Left colon (tissue), 2 donors: ENCODE data around the gene RIMS4. TPM values are rescaled to one million over a fixed set of nuclear protein-coding genes. Genes with fewer than 3 reads are reported as not detected.

ENCODE experiments used
- ATAC-seq: fragments of 200-7000 bp; cut with Tn5 transposase; one replicate; pipeline ENCODE4 v1.9.1; 2020; ENCODE audit warnings: mild to moderate bottlenecking, moderate library complexity
- DNase-seq, 2 donors: peaks; one replicate each; pipeline ENCODE4 v3.0.0-alpha.2; 2020
- intact Hi-C, 2 donors: fragments of 100-400 bp; cut with DNase I in 1 of 2; cut with micrococcal nuclease in 1 of 2; formaldehyde crosslinking; loops; one replicate each; pipeline versions ENCODE4 v1.11.2 to v1.14.0; 2022; cut with DNase I, micrococcal nuclease
- total RNA-seq, 2 donors: library from RNA; stranded (reverse); fragmentation: NEBNext Ultra II Directional; extraction: Animal tissue kit (Norgen Biotek cat#: 25700); gene quantifications; one replicate each; pipeline ENCODE4 v1.2.1, GENCODE V29; 2021
- donor health status: DM: no; HTN: no; CAD: no.
- donor health status: DM: yes; HTN: yes; CAD: no.

The RIMS4 gene
- total RNA-seq, 2 donors from 2014 or later = 0.56 to 1.2 TPM

DNA sequence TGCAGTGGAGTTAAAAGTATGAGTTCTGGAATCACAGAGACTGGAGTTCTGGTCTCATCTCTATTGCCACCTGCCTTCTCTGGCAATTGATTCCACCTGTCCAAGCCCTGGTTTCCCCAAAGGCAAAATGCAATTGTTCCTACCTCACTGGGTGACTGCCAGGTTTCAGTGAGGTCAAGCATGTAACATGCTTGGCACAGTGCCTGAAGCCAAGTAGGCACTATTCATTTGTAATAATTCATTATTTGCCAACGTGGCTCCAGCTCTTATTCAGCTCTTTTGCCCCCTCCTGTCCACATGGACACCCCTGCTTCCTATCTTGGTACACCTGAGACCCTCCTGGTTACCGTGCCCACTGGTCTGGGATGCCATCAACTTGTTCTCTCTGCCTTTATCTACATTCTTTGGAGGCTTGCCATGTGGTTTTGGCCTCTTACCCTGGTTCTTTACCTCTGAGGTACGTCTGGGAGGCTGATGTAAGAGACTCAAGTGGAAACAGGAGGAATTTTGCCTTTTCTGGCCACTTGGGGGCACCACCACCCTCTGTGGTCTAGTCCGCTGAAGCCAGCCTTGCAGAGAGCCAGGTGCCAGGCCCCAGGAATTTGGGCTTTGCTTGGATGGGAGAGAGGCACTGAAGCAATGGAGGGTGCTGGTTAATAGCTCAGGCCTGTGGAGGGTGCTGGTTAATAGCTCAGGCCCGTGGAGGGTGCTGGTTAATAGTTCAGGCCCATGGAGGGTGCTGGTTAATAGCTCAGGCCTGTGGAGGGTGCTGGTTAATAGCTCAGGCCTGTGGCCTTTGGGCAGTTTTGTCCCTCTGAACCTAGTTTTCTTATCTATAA, 63.0 kb downstream of the RIMS4 start:
- DNase-seq (peak; percentile 57 to 83), ATAC-seq (peak; percentile 81)
- intact Hi-C loops = loop anchor here in 1 of 2 donors (5.0 kb wide), 1 partner anchor 120 kb away; no protein-coding TSS in a partner anchor

- DNase-seq (no peak), ATAC-seq (no peak)
- intact Hi-C loops = loop anchor here in 1 of 2 donors (5.0 kb wide), 1 partner anchor 121 kb away; no protein-coding TSS in a partner anchor
Observed at GRCh38 chr20:44746367-44747165, 63.8 kb downstream of the RIMS4 start.

- intact Hi-C loops = loop anchor here in 1 of 2 donors (5.0 kb wide), 1 partner anchor 122 kb away; no protein-coding TSS in a partner anchor
- ATAC-seq = peak; percentile 71
- DNase-seq = peak in 1 of 2 donors; percentile 35
Observed at GRCh38 chr20:44745598-44746366, 64.6 kb downstream of the RIMS4 start, which contains the start of gene KCNK15. TSS of gene KCNK15 (plus strand) at chr20:44745865. CDS start at chr20:44745911, 46 bp downstream.

DNA sequence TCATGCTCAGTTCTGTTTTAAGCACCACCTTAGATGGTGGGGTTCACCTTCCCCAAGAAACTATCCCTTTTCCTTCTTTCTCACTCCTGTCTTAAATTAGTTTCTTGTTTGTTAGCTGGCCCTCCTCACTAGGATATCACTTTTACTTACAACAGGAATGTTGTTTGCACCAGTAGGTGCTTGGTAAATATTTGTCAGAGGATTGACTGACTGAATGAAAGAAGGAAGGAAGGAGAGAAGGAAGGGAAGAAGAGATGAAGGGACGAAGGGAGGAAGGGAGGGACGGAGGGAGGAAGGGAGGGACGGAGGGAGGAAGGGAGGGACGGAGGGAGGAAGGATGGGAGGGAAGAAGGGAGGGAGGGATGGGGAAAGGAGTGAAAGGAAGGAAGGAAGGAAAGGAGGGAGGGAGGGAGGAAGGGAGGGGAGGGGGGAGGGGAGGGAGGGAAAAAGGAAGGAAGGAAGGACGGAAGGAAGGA, 65.2 kb downstream of the RIMS4 start:
- ATAC-seq (no peak), DNase-seq (no peak)
- intact Hi-C loops = loop anchor here in 1 of 2 donors (5.0 kb wide), 1 partner anchor 122 kb away; no protein-coding TSS in a partner anchor

DNA sequence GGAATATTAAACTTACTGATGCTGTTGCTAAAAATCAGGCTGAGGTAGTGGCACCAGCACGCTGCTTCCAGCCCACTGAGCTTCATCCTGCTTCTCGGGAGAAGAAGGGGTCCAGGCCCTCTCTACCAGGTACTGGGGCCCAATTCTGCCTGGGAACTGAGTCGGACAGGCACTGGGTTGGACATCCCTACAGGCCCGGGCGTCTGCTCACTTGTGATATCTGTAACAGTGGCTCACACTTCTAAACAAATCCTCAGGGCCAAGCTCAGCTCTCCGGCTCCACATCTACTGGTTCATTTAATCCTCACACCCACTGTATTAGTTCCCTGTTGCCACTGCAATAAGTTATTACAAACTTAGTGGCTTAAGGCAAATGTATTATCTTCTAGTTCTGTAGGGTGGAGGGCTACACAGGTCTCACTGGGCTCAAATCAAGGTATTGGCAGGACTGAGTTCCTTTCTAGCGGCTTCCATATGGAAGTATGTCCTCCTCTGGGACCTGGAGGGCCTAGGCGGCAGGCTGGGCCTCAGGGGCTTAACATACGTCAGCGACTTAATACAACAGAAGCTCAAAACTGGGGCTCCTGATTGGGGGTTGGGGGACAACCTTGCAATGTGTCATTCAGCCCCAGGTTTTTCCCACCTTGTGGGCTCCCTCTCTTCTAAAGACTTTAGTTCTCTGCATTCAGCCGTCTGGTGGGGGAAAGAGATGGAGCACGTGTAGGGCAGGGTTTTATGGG, 66.3 kb downstream of the RIMS4 start:
- no peak for DNase-seq
- intact Hi-C loops = no loop called here
- no peak for ATAC-seq

DNA sequence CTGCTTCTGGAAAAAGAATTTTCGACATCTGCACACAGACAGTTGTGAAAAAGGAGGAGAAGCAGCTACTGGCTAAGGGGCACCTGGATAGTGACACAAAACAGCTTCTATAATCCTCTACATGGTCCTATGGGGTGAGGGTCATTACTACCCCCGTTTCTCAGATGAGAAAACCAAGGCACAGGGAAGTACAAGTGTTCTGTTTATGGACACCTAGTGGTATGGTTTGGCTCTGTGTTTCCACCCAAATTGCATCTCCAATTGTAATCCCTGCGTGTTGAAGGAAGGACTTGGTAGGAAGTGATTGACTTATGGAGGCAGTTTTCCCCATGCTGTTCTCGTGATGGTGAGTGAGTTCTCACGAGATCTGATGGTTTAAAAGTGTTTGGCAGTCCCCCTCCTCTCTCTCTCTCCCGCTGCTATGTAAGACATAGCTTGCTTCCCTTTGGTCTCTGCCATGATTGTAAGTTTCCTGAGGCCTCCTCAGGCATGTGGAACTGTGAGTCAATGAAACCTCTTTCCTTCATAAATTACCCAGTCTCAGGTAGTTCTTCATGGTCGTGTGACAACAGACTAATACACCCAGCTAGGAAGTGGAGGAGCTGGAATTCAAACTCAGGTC, 67.2 kb downstream of the RIMS4 start:
- no peak for DNase-seq
- no peak for ATAC-seq
- intact Hi-C loops = no loop called here

DNA sequence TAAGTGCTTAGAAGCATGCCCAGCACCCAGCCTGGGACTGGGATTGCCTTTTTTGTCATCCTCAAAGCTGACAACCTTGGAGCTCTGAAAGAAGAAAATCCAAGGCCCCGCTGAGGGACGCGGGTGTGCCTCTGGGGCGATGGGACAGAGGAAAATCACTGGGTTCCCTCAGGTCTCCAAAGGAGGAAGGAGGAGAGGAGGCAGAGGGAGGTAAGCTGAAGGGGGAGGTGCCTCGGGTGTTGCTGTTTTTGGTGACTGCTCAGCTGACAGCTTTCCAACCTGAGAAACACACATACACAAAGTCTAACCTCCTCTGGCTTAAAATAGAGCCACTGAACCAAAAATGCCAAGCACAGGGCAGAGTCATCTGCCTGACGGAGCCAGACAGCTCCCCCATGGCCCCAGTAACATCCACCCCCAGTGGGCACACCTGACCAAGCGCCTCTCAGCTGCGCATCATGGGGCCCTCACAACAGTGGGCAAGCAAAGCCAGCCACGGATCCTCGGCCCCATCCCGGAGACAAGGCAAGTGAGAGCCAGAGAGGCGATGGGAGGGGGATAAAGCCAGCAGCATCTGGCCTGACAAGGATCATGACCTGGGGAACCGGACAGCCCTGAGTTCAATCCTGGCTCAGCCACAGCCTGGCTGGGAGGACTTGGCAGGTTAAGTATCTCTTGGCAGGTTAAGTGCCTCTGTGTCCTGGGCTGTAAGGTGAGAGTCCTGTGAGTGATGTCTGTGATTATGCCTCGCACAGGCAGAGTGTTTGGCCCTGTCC, 67.9 kb downstream of the RIMS4 start:
- ATAC-seq = no peak
- intact Hi-C loops = no loop called here
- DNase-seq = no peak

- no peak for DNase-seq
- ATAC-seq = no peak
- intact Hi-C loops = no loop called here
Observed at GRCh38 chr20:44739942-44740341, 70.4 kb downstream of the RIMS4 start.

GRCh38 chr20:44738813-44739477, 71.4 kb downstream of the RIMS4 start:
- peak; percentile 65 for ATAC-seq
- peak; percentile 36 to 56 for DNase-seq
- intact Hi-C loops = no loop called here

DNA sequence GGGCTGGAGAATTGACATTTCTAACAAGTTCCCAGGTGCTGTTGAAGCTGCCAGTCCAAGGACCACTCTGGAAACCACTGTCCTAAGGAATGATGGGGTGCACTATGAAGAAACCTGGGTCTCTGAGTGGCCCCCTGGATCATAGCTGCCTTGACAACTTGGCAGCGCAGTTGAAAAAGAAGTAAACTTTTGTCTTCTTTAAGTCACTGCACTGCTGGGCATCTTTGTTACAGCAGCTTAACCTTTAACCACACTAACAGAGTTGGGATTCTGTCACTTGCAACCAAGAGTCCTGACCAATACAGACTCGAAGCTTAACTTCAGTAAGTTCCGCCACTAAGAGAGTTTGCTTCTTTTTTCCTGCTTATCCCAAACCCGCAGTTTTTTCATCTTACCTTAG, 73.2 kb downstream of the RIMS4 start:
- intact Hi-C loops = no loop called here
- ATAC-seq (no peak), DNase-seq (no peak)

GRCh38 chr20:44736170-44737021, 74.0 kb downstream of the RIMS4 start:
- intact Hi-C loops = no loop called here
- peak; percentile 40 to 62 for DNase-seq
- peak; percentile 95 for ATAC-seq

DNA sequence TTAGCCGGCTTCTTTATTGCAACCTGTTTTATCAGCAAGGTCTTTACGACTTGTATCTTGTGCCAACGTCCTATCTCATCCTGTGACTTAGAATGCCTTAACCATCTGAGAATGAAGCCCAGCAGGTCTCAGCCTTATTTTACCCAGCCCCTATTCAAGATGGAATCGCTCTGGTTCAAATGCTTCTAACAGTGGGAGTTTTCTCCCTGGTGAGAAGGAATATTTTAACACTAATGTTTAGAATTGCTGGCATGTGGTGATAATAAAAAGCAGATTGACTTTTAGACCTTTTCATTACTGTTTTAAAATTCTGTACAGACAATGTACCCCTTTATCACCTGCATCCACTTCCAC, 74.6 kb downstream of the RIMS4 start:
- DNase-seq = no peak
- no peak for ATAC-seq
- intact Hi-C loops = loop anchor here in 1 of 2 donors (2.0 kb wide), 1 partner anchor 51 kb away; no protein-coding TSS in a partner anchor

DNA sequence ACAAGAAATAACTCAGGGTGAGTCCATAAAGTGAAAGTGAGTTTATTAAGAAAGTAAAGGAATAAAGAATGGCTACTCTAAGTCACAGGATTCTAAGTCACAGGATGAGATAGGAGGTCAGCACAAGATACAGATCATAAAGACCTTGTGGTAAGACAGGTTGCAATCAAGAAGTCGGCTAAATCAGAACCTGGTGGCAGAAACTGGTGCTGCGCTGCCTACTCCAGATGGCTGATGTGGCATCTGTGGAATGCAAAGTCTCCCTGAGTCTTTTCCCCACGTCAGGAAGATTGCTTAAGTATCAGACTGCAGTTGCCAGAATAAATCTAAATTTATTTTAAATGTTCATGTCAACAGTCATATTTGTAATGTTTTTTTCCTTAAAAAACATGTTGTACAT, 75.4 kb downstream of the RIMS4 start:
- ATAC-seq (no peak), DNase-seq (no peak)
- intact Hi-C loops = loop anchor here in 1 of 2 donors (2.0 kb wide), 1 partner anchor 50 kb away; no protein-coding TSS in a partner anchor

DNA sequence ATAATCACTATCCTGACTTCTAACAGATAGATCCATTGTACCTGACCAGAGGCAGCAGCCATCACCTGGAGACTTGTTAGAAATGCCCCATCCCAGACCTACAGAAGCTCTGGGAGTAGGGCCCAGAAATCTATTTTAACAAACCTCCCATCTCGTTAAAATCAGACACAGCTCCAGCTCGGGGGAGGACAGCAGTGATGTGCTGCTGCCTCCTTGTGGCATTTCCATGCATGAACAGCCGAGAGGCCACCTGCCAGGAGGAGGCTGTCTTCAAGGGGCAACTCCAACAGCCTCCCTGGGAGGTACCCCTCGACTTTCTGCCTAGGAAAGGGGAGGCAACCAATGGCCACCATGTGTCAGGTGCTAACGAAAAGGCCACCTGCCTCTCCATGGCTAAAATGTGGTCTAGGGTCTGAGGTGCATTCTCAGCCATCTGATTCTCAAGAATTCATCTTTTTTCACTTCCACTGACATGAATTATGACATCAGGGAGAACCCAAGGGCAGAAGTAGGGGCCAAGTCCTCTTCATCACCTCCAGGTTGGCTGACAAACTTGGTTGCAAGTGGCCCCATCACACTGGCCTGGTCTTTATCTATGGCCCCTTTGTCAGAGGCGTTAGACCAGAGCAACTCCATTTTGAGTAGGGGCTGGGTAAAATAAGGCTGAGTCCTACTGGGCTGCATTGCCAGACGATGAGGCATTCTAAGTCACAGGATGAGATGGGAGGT, 76.8 kb downstream of the RIMS4 start:
- ATAC-seq (peak; percentile 52), DNase-seq (peak in 1 of 2 donors; percentile 63)
- intact Hi-C loops = loop anchor here in 1 of 2 donors (2.0 kb wide), 1 partner anchor 49 kb away; no protein-coding TSS in a partner anchor

GRCh38 chr20:44732327-44732726, 78.0 kb downstream of the RIMS4 start:
- no peak for DNase-seq
- intact Hi-C loops = no loop called here
- ATAC-seq = no peak
